B cell (primary cell): ENCODE data around the gene HHLA2. TPM values are rescaled to one million over a fixed set of nuclear protein-coding genes. Genes with fewer than 3 reads are reported as not detected.

Experiments
- ATAC-seq: fragments of 200-7000 bp; cut with Tn5 transposase; one replicate; pipeline ENCODE4 v1.10.0; 2021; ENCODE audit warnings: low read depth, mild to moderate bottlenecking, moderate number of reproducible peaks, moderate library complexity
- CTCF ChIA-PET: fragments of 350-600 bp; sonication (Branson Sonifier 250); formaldehyde crosslinking; loops from one replicate; lab custom pipeline; 2021; ENCODE audit warnings: antibody characterized with exemption, inconsistent platforms; lab: Charles Lee
- POLR2A ChIA-PET: fragments of 350-600 bp; sonication (Branson Sonifier 250); formaldehyde crosslinking; loops from one replicate; lab custom pipeline; 2021; ENCODE audit warnings: antibody characterized with exemption; lab: Charles Lee
- DNase-seq: peaks from one replicate; pipeline ENCODE4 v3.0.0; 2013
- H2AFZ ChIP-seq: 2 replicates; pipeline ENCODE4 v1.6.1; 2012; ENCODE audit warnings: mild to moderate bottlenecking, low read depth, low read length; ENCODE audit not compliant: insufficient read depth, poor library complexity, severe bottlenecking
- H3K27ac ChIP-seq, 2 donors: 1 replicate in 1 of 2; 2 replicates in 1 of 2; pipeline ENCODE4 v1.5.1; 2012 to 2013; ENCODE audit warnings: low read length in 2 of 2, mild to moderate bottlenecking in 2 of 2, moderate library complexity in 1 of 2
- H3K27me3 ChIP-seq, 4 experiments: fragments of 200-600 bp in 1 of 4; sonication (generic) in 1 of 4; replicated peaks in 1 of 4; 1 replicate in 2 of 4; 2 replicates in 2 of 4; pipeline versions ENCODE4 v1.6.1 to v1.7.0; 2013 to 2016; ENCODE audit warnings: low read length in 3 of 4, mild to moderate bottlenecking in 2 of 4, mixed read lengths in 1 of 4, moderate library complexity in 1 of 4; ENCODE audit not compliant: insufficient read depth in 4 of 4, control insufficient read depth in 3 of 4; ENCODE audit errors: control extremely low read depth in 1 of 4
- H3K36me3 ChIP-seq, 2 experiments: replicated peaks in 1 of 2; 1 replicate in 1 of 2; 2 replicates in 1 of 2; pipeline versions ENCODE4 v1.6.1 to v1.7.1; 2013; ENCODE audit warnings: low read length in 1 of 2; ENCODE audit not compliant: insufficient read depth in 2 of 2, control insufficient read depth in 1 of 2; ENCODE audit errors: control extremely low read depth in 1 of 2, extremely low read depth in 1 of 2
- H3K4me1 ChIP-seq, 2 donors: fragments of 200-600 bp in 1 of 2; sonication (generic) in 1 of 2; 1 replicate in 1 of 2; 2 replicates in 1 of 2; pipeline versions ENCODE4 v1.5.1 to v1.6.1; 2013 to 2017; ENCODE audit warnings: low read length in 2 of 2; ENCODE audit not compliant: control insufficient read depth in 2 of 2, insufficient read depth in 2 of 2
- H3K4me2 ChIP-seq: replicated peaks from 2 replicates; pipeline ENCODE3; 2012; ENCODE audit warnings: mild to moderate bottlenecking, low read depth, low read length; ENCODE audit not compliant: poor library complexity, severe bottlenecking
- H3K4me3 ChIP-seq, 5 experiments: fragments of 200-600 bp in 1 of 5; sonication (generic) in 1 of 5; 1 replicate in 3 of 5; 2 replicates in 2 of 5; pipeline versions ENCODE4 v1.5.1 to v1.7.0; 2011 to 2016; ENCODE audit warnings: low read length in 4 of 5, mild to moderate bottlenecking in 4 of 5, low read depth in 2 of 5, control low read depth in 1 of 5, moderate library complexity in 1 of 5; ENCODE audit not compliant: insufficient read depth in 1 of 5; ENCODE audit errors: control extremely low read depth in 1 of 5, extremely low read depth in 1 of 5
- H3K79me2 ChIP-seq: fragments of 200-600 bp; sonication (generic); one replicate; pipeline ENCODE4 v1.6.0; 2016; ENCODE audit warnings: low read length; ENCODE audit not compliant: control insufficient read depth, insufficient read depth
- H3K9ac ChIP-seq: fragments of 200-600 bp; sonication (generic); 2 replicates; pipeline ENCODE4 v1.6.1; 2017; ENCODE audit warnings: mild to moderate bottlenecking, low read length, moderate library complexity
- H3K9me3 ChIP-seq, 3 donors: one replicate each; pipeline versions ENCODE4 v1.6.1 to v1.7.1; 2013; ENCODE audit warnings: low read length in 2 of 3; ENCODE audit not compliant: control insufficient read depth in 2 of 3, insufficient read depth in 1 of 3; ENCODE audit errors: control extremely low read depth in 1 of 3
- H4K20me1 ChIP-seq: 2 replicates; pipeline ENCODE4 v1.6.0; 2012; ENCODE audit warnings: mild to moderate bottlenecking, low read length; ENCODE audit not compliant: insufficient read depth, control insufficient read depth, poor library complexity, severe bottlenecking
- H3K27ac Mint-ChIP-seq: one replicate; pipeline ENCODE4 v1.8.0; 2021; ENCODE audit warnings: mixed read lengths
- H3K27me3 Mint-ChIP-seq: one replicate; pipeline ENCODE4 v1.8.0; 2021; ENCODE audit warnings: mixed read lengths
- H3K4me1 Mint-ChIP-seq: one replicate; pipeline ENCODE4 v1.8.0; 2021; ENCODE audit warnings: mixed read lengths
- H3K4me3 Mint-ChIP-seq: one replicate; pipeline ENCODE4 v1.8.0; 2021; ENCODE audit warnings: mixed read lengths
- H3K9me3 Mint-ChIP-seq: one replicate; pipeline ENCODE4 v1.8.0; 2022; ENCODE audit warnings: mixed read lengths; ENCODE audit not compliant: insufficient read depth
- EZH2 ChIP-seq: IDR thresholded peaks from 2 replicates; pipeline ENCODE4 v1.6.1; 2012; ENCODE audit warnings: borderline replicate concordance, low read depth, mild to moderate bottlenecking, moderate library complexity, low read length; ENCODE audit not compliant: insufficient read depth, poor library complexity, severe bottlenecking
- WGBS: methylation state at CpG from one replicate; pipeline ENCODE4 v1.1.5; 2013; ENCODE audit warnings: missing lambda C conversion rate; ENCODE audit not compliant: insufficient coverage; 5-methylcytosine and 5-hydroxymethylcytosine counted together
- intact Hi-C: fragments of 100-400 bp; cut with micrococcal nuclease; formaldehyde crosslinking; loops from one replicate; pipeline ENCODE4 v1.10.0; 2022
- polyA plus RNA-seq: library from polyadenylated mRNA; depleted of rRNA; stranded (reverse); fragments of >200 nt; gene quantifications from 2 replicates; pipeline ENCODE4 v1.2.3, GENCODE V29; 2012
- total RNA-seq, 2 donors: library from RNA; stranded (reverse); fragments of 120-200 nt in 1 of 2; gene quantifications; 1 replicate in 1 of 2; 2 replicates in 1 of 2; pipeline versions ENCODE4 v1.2.3 to v1.2.4, GENCODE V29; 2013 to 2022
- TF ChIP-seq, protein P1 (sequence below): fragments of 200-600 bp; IDR thresholded peaks from one replicate; pipeline ENCODE4 v1.8.0; 2022; ENCODE audit warnings: antibody characterized with exemption, mild to moderate bottlenecking

The HHLA2 gene
- total and polyA plus RNA-seq, 2 donors (not counting 1 experiment from before 2014, with no cell fraction given), result 0.84 TPM

GRCh38 chr3:108328821-108329486, 32.6 kb downstream of the HHLA2 start:
- no peaks in the 10 kb centered on the region for H3K27me3 Mint-ChIP-seq
- no peak overlapping the region for H2AFZ ChIP-seq
- POLR2A ChIA-PET, result no interaction called here
- H3K4me1 ChIP-seq, result no peaks in the 10 kb centered on the region
- no peak overlapping the region for H3K9ac ChIP-seq
- no peaks in the 10 kb centered on the region for H3K4me1 Mint-ChIP-seq
- no peak overlapping the region for H3K4me3 ChIP-seq
- no peaks in the 10 kb centered on the region for H4K20me1 ChIP-seq
- H3K9me3 ChIP-seq, result peaks cover 0 to 5% (median 1%) of the 10 kb centered on the region in 3 donors
- CTCF ChIA-PET, result interaction anchor here (1.0 kb wide), 1 partner anchor 10 kb away, joined by 3 read pairs; no protein-coding TSS in a partner anchor
- no peaks in the 10 kb centered on the region for H3K36me3 ChIP-seq
- H3K4me3 Mint-ChIP-seq, result no peak overlapping the region
- H3K27ac Mint-ChIP-seq, result no peak overlapping the region
- TF ChIP-seq, protein P1, sequence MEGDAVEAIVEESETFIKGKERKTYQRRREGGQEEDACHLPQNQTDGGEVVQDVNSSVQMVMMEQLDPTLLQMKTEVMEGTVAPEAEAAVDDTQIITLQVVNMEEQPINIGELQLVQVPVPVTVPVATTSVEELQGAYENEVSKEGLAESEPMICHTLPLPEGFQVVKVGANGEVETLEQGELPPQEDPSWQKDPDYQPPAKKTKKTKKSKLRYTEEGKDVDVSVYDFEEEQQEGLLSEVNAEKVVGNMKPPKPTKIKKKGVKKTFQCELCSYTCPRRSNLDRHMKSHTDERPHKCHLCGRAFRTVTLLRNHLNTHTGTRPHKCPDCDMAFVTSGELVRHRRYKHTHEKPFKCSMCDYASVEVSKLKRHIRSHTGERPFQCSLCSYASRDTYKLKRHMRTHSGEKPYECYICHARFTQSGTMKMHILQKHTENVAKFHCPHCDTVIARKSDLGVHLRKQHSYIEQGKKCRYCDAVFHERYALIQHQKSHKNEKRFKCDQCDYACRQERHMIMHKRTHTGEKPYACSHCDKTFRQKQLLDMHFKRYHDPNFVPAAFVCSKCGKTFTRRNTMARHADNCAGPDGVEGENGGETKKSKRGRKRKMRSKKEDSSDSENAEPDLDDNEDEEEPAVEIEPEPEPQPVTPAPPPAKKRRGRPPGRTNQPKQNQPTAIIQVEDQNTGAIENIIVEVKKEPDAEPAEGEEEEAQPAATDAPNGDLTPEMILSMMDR, result no peak
- no peak for TF ChIP-seq EZH2
- no peak overlapping the region for H3K4me2 ChIP-seq
- ATAC-seq (no peak), DNase-seq (no peak)
- intact Hi-C loops, result no loop called here
- H3K9me3 Mint-ChIP-seq, result peaks cover 3% of the 10 kb centered on the region
- no peak overlapping the region for H3K27ac ChIP-seq
- H3K27me3 ChIP-seq, result no peaks in the 10 kb centered on the region
- WGBS, result 48% methylated on average over 3 of the region's 4 CpGs
- no peaks in the 10 kb centered on the region for H3K79me2 ChIP-seq

DNA sequence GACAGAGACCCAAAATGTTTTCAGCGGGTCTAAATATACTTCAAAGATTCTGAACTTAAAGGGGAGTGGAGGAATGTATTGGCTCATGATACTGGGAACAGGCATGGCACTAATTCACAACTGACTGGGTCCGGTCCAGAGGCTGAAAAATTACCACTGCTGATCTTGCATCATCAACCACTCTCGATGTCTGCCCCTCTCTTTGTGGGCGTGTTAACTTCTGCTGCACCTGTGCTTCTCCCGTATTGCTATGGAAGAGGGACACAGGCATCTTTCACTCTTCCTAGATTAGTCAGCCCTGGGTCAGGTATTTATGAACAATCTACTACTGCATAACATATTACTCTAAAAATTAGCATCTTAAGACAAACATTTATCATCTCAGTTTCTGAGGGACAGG, 33.2 kb downstream of the HHLA2 start:
- Histone ChIP-seq H3K9me3 (peaks cover 0 to 5% (median 1%) of the 10 kb centered on the region in 3 donors), H4K20me1 (no peaks in the 10 kb centered on the region), H3K4me2 (no peak overlapping the region), H2AFZ (no peak overlapping the region), H3K79me2 (no peaks in the 10 kb centered on the region), H3K4me1 (no peaks in the 10 kb centered on the region), H3K36me3 (no peaks in the 10 kb centered on the region), H3K4me3 (no peak overlapping the region), H3K27ac (no peak overlapping the region), H3K9ac (no peak overlapping the region), H3K27me3 (no peaks in the 10 kb centered on the region)
- CTCF ChIA-PET, result no interaction called here
- Mint-ChIP-seq H3K4me3 (no peak overlapping the region), H3K9me3 (peaks cover 3% of the 10 kb centered on the region), H3K27ac (no peak overlapping the region), H3K4me1 (no peaks in the 10 kb centered on the region), H3K27me3 (no peaks in the 10 kb centered on the region)
- ATAC-seq (no peak), DNase-seq (no peak)
- POLR2A ChIA-PET, result no interaction called here
- 100% methylated on average over 5 of the region's 5 CpGs for WGBS
- intact Hi-C loops, result no loop called here
- TF ChIP-seq EZH2, result no peak
- TF ChIP-seq, protein P1, result no peak
